Fibroblast of skin of right biceps (primary cell): Measurements from ENCODE around the gene ACTR2.
"Not testable (repeated sequence)": the region's sequence is repeated elsewhere in the genome, so short reads cannot be mapped to it uniquely, and the experiment has no call there.

ENCODE experiments used
- DNase-seq: peaks from one replicate; pipeline ENCODE4 v3.0.0-alpha.2; 2013

ACTR2 gene

DNA sequence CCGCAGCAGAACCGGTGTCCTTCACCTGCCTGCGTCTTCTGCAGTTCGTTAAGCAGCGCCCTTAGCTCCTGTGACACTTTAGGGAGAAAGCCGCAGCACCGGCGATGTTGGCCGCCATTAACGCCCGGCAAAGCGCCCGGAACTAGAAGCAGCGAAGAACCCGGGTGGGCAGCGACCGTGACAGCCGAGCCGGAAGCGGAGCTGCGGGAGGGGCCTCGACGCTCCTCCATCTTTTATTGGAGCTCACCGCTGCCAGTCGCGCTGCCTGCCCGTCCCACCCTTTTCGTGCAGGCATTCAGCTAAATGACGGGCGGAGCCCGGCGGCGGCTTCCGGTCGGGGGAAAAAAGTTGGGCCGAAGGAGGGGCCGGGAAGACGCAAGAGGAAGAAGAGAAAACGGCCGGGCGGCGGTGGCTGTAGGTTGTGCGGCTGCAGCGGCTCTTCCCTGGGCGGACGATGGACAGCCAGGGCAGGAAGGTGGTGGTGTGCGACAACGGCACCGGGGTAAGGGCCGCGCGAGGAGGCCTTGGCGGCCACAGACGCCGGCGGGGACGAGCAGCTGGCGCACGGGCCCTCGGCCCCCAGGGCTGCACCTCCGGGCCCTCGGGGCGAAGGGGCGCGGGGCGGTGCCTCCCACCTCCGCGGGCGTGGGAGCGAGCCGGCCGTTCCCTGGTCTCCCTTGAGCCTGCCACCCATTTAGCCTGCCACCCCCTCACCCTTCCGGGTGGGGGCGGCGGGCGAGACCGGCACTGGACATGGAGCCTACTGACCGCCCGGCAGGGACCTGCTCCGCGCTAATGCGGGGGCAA is at the start of gene ACTR2:
TSS of gene ACTR2 (plus strand) at position 376 of the 807 bp plus-strand sequence. CDS start at position 455, 79 bp downstream.
- peak; percentile 97 for DNase-seq

DNA sequence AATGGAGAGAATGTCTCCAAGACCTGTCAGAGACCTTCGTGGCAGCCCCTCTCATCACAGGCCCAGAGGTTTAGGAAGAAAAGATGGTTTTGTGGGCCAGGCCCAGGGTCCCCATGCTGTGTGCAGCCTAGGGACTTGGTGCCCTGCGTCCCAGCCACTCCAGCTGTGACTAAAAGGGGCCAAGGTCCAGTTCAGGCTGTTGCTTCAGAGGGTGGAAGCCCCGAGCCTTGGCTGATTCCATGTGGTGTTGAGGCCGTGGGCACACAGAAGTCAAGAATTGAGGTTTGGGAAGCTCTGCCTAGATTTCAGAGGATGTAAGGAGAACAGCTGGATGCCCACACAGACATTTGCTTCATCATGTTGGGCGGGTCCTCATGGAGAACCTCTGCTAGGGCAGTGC is 45.1 kb upstream of the ACTR2 start:
- no peak for DNase-seq

DNA sequence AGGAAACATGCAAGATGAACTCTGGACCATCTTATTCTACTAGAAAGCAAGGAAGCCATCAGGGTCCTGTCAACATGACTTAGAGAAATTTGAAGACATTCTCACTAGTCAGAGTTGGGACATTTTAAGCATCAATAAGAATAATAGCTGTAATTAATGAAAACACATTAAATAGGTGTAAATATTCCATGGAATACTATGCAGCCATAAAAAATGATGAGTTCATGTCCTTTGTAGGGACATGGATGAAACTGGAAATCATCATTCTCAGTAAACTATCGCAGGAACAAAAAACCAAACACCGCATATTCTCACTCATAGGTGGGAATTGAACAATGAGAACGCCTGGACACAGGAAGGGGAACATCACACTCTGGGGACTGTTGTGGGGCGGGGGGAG is 44.2 kb upstream of the ACTR2 start:
- not testable (repeated sequence) for DNase-seq

DNA sequence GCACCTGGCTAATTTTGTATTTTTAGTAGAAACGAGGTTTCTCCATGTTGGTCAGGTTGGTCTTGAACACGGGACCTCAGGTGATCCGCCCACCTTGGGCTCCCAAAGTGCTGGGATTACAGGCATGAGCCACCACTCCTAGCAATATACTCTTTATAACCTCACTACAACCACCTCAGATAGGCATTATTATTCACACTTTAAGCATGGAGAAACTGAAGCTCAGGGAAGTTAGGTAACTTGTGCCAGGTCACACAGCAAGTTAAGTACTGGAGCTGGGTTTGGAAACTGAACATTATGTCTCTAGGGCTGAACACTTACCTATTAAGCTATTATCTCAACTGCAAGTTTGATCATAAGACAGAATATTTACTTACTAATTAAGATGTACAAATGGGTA is 42.6 kb upstream of the ACTR2 start:
- no peak for DNase-seq

DNA sequence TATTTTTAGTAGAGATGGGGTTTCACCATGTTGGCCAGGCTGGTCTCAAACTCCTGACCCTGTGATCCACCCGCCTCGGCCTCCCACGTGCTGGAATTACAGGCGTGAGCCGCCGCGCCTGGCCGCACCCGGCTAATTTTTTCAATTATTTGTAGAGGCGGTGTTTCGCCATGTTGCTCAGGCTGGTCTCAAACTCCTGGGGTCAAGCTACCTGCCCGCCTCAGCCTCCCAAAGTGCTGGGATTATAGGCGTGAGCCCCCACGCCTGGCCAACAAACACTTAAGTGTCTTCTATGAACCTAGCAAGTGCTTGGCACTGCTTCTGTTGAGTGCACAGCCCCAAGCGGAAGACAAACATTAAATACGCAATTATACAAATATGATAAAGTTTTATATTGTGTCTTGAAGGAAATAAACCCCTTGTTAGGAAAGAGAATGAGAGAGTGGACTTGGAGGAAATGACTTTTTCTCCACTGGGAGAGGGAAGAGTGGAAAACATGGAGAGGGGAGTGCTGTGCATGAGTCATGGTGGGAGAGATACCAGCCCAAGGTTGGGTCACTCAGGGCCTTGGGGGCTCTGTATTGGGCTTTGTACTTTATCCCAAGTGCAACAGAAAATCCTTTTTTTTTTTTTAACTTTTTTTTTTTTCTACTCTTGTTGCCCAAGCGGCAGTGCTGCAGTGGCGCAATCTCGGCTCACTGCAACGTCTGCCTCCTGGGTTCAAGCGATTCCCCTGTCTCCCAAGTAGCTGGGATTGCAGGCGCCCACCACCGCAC is 41.4 kb upstream of the ACTR2 start:
- DNase-seq: no peak

DNA sequence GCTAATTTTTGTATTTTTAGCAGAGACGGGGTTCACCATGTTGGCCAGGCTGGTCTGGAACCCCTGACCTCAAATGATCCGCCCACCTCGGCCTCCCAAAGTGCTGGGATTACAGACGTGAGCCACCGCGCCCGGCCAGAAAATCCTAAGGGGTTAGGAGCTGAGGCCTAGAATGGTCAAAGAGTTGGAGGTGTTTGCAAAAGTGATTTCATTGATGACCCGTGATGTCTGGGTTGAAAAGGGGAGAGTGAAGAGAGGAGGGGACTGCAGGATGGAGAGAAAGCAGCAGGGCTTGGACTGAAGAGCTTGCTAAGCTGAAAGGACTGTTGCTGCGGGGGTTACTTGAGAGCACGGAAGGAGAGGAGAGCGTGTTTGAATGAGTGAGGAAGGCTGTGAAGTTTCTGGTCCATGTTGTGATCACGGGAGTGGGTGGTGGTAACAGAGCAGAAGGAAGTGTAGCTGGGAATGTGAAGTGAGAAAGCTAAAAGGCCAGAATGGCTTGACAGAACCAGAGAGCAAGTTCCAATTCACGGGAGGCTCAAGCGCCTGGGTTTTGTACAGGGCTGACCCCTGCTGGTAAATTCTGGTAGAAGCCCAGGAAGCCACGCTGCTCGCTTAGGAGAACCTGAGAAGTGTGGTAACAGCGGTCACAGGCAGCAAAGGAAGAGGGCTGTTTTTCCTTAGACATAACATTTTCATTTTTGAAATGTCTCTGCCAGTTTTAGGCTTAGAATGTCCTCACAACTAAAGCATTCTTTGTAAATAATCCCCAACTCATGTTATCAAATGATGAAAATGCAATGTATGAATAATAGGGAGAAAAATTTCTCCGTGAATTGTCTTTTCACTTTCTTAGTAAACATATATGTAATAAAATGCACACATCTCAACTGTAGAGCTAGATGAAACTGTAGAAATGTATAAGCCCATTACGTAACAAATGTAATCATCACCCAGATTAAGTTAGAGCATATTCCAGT is 40.5 kb upstream of the ACTR2 start:
- DNase-seq: peak; percentile 68

DNA sequence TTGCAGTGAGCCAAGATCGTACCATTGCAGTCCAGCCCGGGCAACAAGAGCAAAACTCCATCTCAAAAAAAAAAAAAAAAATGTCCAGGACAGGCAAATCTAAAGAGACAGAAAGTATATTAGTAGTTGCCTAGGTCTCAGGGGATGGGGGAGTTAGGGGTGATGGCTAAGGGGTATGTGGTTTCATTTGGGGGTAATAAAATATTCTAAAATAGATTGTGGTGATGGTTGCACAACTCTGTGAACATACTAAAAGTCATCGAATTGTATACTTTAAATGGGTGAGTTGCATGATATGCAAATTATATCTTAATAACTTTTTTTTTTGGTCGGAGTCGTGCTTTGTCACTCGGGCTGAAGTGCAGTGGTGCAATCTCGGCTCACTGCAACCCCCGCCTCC is 34.2 kb upstream of the ACTR2 start:
- no peak for DNase-seq

DNA sequence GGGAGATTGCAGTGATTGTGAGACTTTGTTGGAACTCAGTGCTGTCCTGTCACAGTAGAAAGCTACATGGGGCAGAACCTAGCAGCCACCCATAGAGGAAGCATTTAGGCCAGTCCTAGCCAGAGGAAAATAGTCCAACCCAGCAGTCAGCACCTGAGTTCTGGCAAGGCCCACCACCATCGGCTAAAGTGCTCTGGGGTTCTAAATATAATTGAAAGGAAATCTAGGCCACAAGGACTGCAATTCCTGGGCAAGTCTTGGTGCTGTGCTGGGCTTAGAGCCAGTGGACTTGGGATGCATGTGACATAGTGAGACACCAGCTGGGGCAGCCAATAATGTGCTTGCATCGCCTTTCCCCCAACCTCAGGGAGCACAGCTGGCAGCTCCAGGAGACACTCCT is 28.9 kb upstream of the ACTR2 start:
- no peak for DNase-seq

DNA sequence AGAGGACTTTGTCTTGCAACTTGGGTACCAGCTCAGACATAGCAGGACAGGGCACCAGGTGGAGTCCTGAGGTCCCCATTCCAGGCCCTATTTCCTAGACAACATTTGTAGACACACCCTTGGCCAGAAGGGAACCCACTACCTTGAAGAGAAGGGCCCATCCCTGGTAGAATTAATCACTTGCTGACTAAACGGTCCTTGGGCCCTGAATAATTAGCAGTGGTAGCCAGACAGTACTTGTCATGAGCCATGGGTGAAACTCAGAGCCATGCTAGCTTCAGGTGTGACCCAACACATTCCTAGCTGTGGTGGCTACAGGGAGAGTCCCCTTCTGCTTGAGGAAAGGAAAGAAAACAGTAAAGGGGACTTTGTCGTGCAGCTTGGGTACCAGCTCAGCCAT is 28.5 kb upstream of the ACTR2 start:
- no peak for DNase-seq

DNA sequence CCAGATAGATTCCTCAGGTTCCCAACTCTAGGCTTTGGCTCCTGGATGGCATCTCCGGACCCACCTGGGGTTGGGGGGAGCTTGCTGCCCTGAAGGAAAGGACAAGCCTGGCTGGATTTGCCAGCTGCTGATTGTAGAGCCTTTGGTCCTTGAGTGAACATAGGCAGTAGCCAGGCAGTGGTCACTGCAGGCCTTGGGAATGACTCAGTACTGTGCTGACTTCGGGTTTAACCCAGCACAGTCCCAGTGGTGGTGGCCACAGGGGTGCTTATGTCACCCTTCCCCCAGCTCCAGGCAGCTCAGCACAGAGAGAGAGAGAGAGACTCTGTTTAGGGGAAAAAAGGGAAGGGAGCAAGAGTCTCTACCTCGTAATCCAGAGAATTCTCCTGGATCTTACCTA is 27.7 kb upstream of the ACTR2 start:
- DNase-seq: no peak

DNA sequence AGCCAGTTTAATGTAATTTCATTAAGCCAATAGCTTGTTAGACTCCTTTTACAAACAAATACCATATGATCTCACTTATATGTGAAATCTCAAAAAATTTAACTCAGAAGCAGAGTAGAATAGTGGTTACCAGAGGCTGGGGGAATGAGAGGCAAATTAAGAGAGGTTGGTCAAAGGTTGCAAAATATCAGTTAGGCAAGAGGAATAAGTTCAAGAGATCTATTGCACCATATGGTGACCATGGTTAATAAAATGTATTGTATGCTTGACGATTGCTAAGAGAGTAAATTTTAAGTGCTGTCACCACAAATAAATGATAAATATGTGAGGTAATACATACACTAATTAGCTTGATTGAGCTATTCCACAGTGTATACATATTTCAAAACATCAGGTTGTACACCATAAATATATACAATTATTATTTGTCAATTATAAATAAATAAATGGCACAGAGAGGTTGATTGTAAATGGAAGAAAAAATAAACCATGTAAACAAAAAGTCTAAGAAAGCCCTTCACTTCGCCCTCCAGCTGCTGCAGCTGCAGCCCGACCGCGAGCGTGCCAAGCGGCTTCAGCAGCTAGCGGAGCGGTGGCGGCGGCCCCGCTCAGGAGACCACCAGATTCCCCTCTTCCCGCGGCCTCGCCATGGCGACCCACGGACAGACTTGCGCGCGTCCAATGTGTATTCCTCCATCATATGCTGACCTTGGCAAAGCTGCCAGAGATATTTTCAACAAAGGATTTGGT is 23.0 kb upstream of the ACTR2 start:
- peak; percentile 26 for DNase-seq

DNA sequence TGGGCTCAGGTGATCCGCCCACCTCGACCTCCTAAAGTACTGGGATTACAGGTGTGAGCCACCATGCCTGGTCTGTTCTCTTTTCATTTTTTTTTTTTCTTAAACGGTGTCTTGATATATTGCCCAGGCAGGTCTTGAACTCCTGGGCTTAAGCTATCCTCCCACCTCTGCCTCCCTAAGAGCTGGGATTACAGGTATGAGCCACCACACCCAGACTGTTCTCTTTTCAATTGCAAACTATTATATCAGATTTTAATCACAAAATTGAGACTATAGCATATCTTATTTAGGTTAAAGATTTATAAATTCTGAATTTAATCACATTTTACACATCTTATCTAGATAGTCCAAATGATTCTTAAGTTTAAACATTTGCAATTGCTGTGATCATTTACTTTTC is 15.5 kb upstream of the ACTR2 start:
- no peak for DNase-seq

DNA sequence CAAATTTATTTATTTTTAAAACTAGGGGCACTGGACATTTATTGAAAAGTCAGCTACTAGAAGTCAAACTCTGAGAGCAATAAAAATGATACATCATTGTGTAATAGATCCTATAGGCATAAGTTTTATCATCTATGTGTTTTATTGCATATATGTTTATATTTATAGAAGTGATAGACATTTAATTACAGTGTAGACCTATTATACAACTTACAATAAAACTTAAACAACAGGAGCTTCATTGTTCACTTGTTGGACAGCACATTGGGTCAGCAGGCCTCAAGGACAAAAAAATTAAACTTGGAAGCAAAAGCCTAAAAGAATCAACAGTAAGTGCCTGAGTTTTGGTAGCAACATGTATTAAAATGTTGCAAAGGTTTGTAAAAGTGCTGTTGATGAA is 15.0 kb upstream of the ACTR2 start:
- DNase-seq: no peak

DNA sequence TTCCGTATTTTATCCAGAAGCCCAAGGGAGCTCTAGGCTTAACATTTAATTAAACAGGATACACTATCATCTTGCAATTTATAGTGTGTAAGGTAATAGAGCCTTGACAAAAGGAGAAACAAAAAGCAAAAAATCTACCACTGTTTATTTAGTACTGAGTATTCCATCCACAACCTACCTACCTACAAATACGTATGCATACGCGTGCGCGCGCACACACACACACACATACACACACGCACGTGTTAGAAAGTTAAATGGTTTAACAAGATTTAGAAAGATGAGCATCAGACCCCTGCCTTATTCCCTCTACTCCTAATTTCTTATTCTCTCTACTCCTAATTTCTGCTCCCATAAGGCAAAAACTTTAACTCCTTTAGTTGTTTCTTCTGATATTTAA is 14.6 kb upstream of the ACTR2 start:
- no peak for DNase-seq

DNA sequence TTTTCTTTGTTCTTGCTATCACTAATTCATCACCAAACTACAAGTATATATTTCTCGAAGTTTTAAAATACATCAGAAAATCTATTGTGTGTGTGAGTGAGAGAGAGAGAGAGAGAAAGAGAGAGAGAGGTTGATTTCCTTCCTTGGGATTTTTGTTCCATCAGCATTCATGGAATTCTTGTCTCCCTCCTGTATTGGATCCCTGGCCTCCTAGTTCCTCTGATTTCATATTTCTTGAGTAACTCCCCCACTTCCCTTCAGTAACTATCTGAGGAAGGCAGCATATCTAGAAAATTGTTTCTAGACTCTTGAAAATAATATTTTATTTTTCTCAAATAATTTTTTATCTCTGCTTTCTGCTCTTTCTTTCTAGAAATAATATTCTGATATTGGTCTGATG is 13.3 kb upstream of the ACTR2 start:
- peak; percentile 20 for DNase-seq

DNA sequence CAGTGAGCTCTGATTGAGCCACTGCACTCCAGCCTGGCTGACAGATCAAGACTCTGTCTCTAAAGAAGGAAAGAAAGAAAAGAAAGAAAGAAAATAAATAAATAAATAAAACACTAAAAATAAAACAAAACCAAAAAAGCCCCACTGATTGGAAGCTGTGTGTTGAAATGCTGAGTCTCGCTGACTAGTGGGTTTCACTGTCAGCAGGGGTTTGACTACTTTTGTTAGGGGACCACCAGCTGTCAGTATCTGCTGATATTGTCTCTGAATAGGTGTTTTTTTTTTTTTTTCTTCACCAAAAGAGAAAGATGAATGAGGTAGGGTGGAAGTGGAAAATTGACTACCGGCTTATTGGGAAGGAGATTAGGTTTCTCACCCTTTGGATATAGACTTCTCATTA is 12.8 kb upstream of the ACTR2 start:
- no peak for DNase-seq

DNA sequence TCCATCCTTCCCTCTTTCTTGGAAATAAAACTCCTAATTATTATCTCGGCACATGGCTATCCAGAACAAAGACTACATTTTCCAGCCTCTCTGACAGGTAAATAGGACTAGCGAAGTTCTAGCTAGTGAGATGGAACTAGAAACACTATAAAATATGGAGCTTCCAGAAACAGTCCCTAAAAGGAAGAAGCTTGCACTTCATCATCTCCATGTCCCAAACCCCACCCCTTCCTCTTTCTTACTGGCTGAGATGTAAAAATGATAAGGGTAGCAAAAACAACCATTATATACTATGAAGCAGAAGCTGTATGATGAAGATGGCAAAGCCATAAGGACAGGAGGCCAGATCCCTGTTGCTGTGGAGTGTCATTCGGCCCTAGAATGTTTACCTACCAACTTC is 11.7 kb upstream of the ACTR2 start:
- no peak for DNase-seq

DNA sequence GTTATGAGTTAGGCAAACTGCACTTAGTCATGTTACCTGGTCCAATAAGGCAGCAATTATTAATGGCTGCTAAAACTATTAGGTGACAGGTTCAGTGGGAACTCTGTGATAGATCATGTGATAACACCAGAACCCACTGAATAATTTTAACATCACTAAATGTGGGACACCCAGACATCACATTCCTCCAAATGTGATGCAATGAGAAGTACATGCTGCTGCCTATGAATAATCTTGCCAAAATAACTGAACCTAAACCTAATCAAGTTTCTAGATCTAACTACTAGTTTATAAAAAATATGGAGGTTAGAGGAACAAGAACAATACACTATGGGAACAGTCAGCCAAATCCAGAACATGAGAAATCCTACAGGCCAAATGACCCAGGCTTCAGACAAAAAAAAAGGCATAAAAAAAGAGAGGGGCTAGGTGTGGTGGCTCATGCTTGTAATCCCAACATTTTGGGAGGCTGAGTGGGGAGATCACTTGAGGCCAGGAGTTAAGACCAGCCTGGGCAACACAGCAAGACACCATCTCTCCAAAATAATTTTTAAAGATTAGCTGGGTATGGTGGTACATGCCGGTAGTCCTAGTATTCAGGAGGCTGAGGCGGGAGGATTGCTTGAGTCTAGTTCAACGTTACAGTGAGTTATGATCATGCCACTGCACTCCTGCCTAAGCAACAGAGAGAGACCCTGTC is 7.0 kb upstream of the ACTR2 start:
- peak; percentile 34 for DNase-seq

DNA sequence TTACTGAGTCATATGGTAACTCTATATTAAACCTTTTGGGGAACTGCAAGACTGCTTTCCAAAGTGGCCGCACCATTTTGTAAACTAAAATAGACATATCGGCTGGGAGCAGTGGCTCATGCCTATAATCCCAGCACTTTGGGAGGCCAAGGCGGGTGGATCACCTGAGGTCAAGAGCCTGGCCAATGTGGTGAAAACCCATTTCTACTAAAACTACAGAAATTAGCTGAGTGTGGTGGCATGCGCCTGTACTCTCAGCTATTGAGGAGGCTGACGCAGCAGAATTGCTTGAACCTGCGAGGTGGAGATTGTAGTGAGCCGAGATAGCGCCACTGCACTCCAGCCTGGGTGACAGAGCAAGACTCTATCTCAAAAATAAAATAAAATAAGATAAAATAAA is 6.4 kb upstream of the ACTR2 start:
- not testable (repeated sequence) for DNase-seq

DNA sequence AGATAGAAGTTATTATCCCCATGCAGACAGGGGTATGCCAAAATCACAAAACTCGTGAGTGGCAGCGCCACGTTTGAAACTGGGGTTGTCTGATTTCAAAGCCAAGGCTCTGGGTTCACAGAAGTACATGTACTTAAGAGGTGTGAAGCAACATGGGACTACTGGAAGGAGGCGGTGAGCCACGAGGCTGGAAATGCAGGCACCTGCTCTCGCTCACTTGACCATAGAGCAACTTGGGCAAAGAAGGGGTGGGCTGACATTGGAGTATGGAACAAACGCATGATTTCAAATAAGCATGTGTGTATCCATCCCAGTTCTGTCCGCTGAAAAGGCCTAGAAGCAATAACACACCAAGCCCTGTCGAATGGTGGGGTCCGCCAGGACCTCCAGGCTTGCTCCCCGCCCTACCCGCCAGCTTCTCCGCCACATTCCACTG is 593 bp upstream of the ACTR2 start:
- no peak for DNase-seq

DNA sequence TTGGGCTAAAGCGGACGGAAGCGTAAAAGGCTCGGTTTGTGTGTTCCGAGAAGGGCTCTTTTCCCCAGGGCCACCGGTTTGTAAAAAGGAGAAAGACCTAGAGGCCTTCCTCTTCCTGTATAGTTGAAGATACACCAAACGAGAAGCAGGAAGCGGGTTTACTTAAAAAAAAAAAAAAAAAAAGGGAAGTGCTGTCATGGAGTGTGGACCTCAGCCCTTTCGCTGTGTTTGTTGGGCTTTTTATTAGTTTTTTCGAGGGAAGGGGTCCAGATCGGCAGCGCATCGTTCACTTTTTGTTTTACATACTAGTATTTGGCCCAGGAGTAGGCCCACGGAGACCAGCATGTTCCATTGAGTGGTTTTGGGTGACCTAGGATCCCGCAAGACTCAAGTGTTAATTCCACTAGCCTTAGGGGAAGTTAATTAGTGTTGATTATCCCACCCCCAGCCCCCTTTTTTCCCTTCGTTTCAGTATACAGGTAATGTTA is 676 bp downstream of the ACTR2 start:
- DNase-seq: peak; percentile 57

DNA sequence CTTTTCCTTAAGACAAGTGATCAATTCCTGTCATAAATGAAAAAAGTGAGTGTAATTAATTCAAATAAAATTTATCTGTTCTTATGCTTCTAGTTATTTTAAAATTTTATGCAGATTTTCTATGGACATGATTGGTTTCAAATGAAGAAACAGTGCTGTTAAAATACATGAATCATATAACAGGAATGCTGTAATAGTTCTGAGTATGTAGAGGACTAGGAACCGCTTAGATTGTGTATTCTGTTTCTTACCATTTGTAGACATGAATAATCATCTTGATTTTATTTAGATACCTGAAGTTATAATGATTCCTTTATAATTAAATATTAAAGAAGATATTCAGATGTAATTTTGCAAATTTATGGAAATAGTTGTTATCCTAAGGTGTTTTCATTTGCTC is 3.5 kb downstream of the ACTR2 start:
- DNase-seq: peak; percentile 73
